Sigmoid colon (tissue), 4 donors: ENCODE data around the gene PCDH11X.
"Not testable (repeated sequence)": the region's sequence is repeated elsewhere in the genome, so short reads cannot be mapped to it uniquely, and the experiment has no call there.

ENCODE experiments used
- POLR2AphosphoS5 ChIP-seq, 4 donors: sonication (generic); formaldehyde crosslinking; IDR thresholded peaks; one replicate each; pipeline ENCODE4 v1.6.1; 2017; ENCODE audit warnings: antibody characterized with exemption in 4 of 4
- TF ChIP-seq, protein P1 (sequence below), 4 experiments: fragments of 450-650 bp in 3 of 4; fragments of 200-600 bp in 1 of 4; IDR thresholded peaks; one replicate each; pipeline ENCODE4 v1.5.1; 2016 to 2019; ENCODE audit warnings: antibody characterized with exemption in 4 of 4, mild to moderate bottlenecking in 3 of 4, moderate library complexity in 2 of 4

DNA sequence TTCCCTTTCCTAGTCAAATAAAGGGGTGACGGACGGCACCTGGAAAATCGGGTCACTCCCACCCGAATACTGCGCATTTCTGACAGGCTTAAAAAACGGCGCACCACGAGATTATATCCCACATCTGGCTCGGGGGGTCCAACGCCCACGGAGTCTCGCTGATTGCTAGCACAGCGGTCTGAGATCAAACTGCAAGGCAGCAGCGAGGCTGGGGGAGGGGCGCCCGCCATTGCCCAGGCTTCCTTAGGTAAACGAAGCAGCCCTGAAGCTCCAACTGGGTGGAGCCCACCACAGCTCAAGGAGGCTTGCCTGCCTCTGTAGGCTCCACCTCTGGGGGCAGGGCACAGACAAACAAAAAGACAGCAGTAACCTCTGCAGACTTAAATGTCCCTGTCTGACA, 26.2 kb upstream of the PCDH11X start:
- TF ChIP-seq, protein P1, sequence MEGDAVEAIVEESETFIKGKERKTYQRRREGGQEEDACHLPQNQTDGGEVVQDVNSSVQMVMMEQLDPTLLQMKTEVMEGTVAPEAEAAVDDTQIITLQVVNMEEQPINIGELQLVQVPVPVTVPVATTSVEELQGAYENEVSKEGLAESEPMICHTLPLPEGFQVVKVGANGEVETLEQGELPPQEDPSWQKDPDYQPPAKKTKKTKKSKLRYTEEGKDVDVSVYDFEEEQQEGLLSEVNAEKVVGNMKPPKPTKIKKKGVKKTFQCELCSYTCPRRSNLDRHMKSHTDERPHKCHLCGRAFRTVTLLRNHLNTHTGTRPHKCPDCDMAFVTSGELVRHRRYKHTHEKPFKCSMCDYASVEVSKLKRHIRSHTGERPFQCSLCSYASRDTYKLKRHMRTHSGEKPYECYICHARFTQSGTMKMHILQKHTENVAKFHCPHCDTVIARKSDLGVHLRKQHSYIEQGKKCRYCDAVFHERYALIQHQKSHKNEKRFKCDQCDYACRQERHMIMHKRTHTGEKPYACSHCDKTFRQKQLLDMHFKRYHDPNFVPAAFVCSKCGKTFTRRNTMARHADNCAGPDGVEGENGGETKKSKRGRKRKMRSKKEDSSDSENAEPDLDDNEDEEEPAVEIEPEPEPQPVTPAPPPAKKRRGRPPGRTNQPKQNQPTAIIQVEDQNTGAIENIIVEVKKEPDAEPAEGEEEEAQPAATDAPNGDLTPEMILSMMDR (IDR thresholded peaks at IDR 0.05): not testable (repeated sequence)
- not testable (repeated sequence) for TF ChIP-seq POLR2AphosphoS5 (IDR thresholded peaks at IDR 0.05)
